K562 (cell line): Measurements from ENCODE around the gene TSGA10IP. TPM values are rescaled to one million over a fixed set of nuclear protein-coding genes. Genes with fewer than 3 reads are reported as not detected.

Experiments
- ATAC-seq: fragments of 200-7000 bp; cut with Tn5 transposase; 3 replicates; pipeline ENCODE4 v1.9.1; 2020; ENCODE audit warnings: moderate library complexity
- BruUV-seq: library from RNA; stranded (reverse); fragments of 400-500 nt; replicated peaks from 2 replicates; lab custom pipeline; 2021; lab: Mats Ljungman, UMichigan
- CTCF ChIA-PET: fragments of 300-600 bp; formaldehyde crosslinking; extraction: SDS; loops from one replicate; lab custom pipeline; 2021; ENCODE audit warnings: low intra/inter-chr PET ratio; lab: Yijun Ruan, JAX
- POLR2A ChIA-PET: fragments of 300-600, 350-650 bp; sonication (Branson Sonifier 250); formaldehyde crosslinking; extraction: SDS; loops from one replicate; lab custom pipeline; 2021; ENCODE audit warnings: antibody characterized with exemption, inconsistent platforms; lab: Yijun Ruan, JAX
- DNase-seq, 4 experiments: peaks; one replicate each; pipeline versions ENCODE4 v3.0.0 to v3.0.0-alpha.2; 2011 to 2018; ENCODE audit warnings: low spot score in 3 of 4, mixed read lengths in 3 of 4; ENCODE audit errors: extremely low read depth in 1 of 4
- FAIRE-seq: peaks from 2 replicates; lab custom pipeline; 2011; peaks lifted over from hg19 to GRCh38; lab: Jason Lieb, UNC
- H2AFZ ChIP-seq: 2 replicates; pipeline ENCODE4 v1.6.0; 2011; ENCODE audit warnings: low read depth, low read length, control low read depth, inconsistent platforms
- H3K27ac ChIP-seq: fragments of 200-600 bp; 3 replicates; pipeline ENCODE4 v1.8.0; 2011; ENCODE audit warnings: low read depth, mild to moderate bottlenecking, control low read depth, inconsistent platforms, low read length, moderate library complexity, mixed read lengths; ENCODE audit errors: extremely low read depth
- H3K27me3 ChIP-seq, 2 experiments: fragments of 300-600 bp in 1 of 2; 2 replicates in 1 of 2; 3 replicates in 1 of 2; pipeline versions ENCODE4 v1.6.0 to v1.8.0; 2011; ENCODE audit warnings: inconsistent platforms in 2 of 2, low read length in 2 of 2, mild to moderate bottlenecking in 1 of 2, mixed read lengths in 1 of 2, moderate library complexity in 1 of 2; ENCODE audit not compliant: control insufficient read depth in 2 of 2, insufficient read depth in 2 of 2
- H3K36me3 ChIP-seq: fragments of 300-600 bp; 3 replicates; pipeline ENCODE4 v1.8.0; 2011; ENCODE audit warnings: mild to moderate bottlenecking, low read length, inconsistent platforms; ENCODE audit not compliant: control insufficient read depth, insufficient read depth
- H3K4me1 ChIP-seq, 2 experiments: fragments of 200-600 bp in 1 of 2; replicated peaks in 1 of 2; 2 replicates in 1 of 2; 3 replicates in 1 of 2; pipeline versions ENCODE4 v1.5.1 to v1.8.0; 2011; ENCODE audit warnings: inconsistent platforms in 2 of 2, low read length in 2 of 2, mild to moderate bottlenecking in 1 of 2, mixed read lengths in 1 of 2, moderate library complexity in 1 of 2; ENCODE audit not compliant: control insufficient read depth in 2 of 2, insufficient read depth in 2 of 2
- H3K4me2 ChIP-seq: 2 replicates; pipeline ENCODE4 v1.6.1; 2011; ENCODE audit warnings: low read length, control low read depth, inconsistent platforms, mixed read lengths; ENCODE audit not compliant: insufficient read depth
- H3K4me3 ChIP-seq: fragments of 200-600 bp; sonication (generic), shearing (Covaris generic); 2 replicates; pipeline ENCODE4 v1.5.1; 2016; ENCODE audit warnings: control low read depth, inconsistent platforms
- H3K79me2 ChIP-seq: fragments of 200-600 bp; 3 replicates; pipeline ENCODE4 v1.8.0; 2011; ENCODE audit warnings: low read length, inconsistent platforms; ENCODE audit not compliant: control insufficient read depth, insufficient read depth
- H3K9ac ChIP-seq, 2 experiments: 2 replicates each; pipeline versions ENCODE4 v1.6.0 to v1.6.1; 2011; ENCODE audit warnings: low read depth in 2 of 2, low read length in 2 of 2, control low read depth in 1 of 2, inconsistent platforms in 1 of 2, mild to moderate bottlenecking in 1 of 2, mixed read lengths in 1 of 2; ENCODE audit not compliant: insufficient read depth in 1 of 2
- H3K9me1 ChIP-seq: one replicate; pipeline ENCODE4 v1.6.0; 2011; ENCODE audit warnings: inconsistent platforms, mild to moderate bottlenecking, low read length, moderate library complexity; ENCODE audit not compliant: control insufficient read depth, insufficient read depth
- H3K9me3 ChIP-seq: replicated peaks from 2 replicates; pipeline ENCODE4 v1.5.1; 2011; ENCODE audit warnings: low read depth, low read length, inconsistent platforms; ENCODE audit not compliant: control insufficient read depth, insufficient read depth
- H4K20me1 ChIP-seq: replicated peaks from 2 replicates; pipeline ENCODE4 v1.6.1; 2011; ENCODE audit warnings: low read length, inconsistent platforms, mixed read lengths; ENCODE audit not compliant: control insufficient read depth, insufficient read depth
- EP300 ChIP-seq: IDR thresholded peaks from 2 replicates; pipeline ENCODE4 v1.6.1; 2012; ENCODE audit warnings: low read length, improper control_type of control experiment
- GABPB1 ChIP-seq: sonication (generic); formaldehyde crosslinking; IDR thresholded peaks from 2 replicates; pipeline ENCODE4 v1.8.0; 2022; ENCODE audit warnings: mild to moderate bottlenecking, missing genetic modification reagents
- GATAD2B ChIP-seq: fragments of 450-650 bp; IDR thresholded peaks from 2 replicates; pipeline ENCODE4 v1.6.1; 2017; ENCODE audit warnings: mild to moderate bottlenecking, borderline replicate concordance
- KLF16 ChIP-seq: IDR thresholded peaks from 2 replicates; pipeline ENCODE4 v1.6.1; 2016; ENCODE audit warnings: antibody characterized with exemption
- MEF2A ChIP-seq: IDR thresholded peaks from 2 replicates; pipeline ENCODE4 v1.6.1; 2011; ENCODE audit warnings: low read depth, mild to moderate bottlenecking, low read length, moderate library complexity; ENCODE audit not compliant: control insufficient read depth
- NBN ChIP-seq: fragments of 450-650 bp; IDR thresholded peaks from 2 replicates; pipeline ENCODE4 v1.6.1; 2016; ENCODE audit warnings: low read depth, mild to moderate bottlenecking
- RBFOX2 ChIP-seq: fragments of 200-400 bp; formaldehyde crosslinking; IDR thresholded peaks from 2 replicates; pipeline ENCODE4 v1.6.1; 2017; ENCODE audit warnings: low read depth, mild to moderate bottlenecking, low read length, moderate library complexity
- RCOR1 ChIP-seq, 2 experiments: IDR thresholded peaks; 2 replicates each; pipeline ENCODE4 v1.6.1; 2012; ENCODE audit warnings: low read depth in 2 of 2, low read length in 2 of 2, borderline replicate concordance in 1 of 2, improper control_type of control experiment in 1 of 2
- RFX7 ChIP-seq: fragments of 250-450 bp; sonication (Bioruptor Pico); IDR thresholded peaks from 2 replicates; pipeline ENCODE4 v1.5.1; 2021; ENCODE audit warnings: mild to moderate bottlenecking
- STAG1 ChIP-seq: sonication (generic); formaldehyde crosslinking; IDR thresholded peaks from 2 replicates; pipeline ENCODE4 v1.5.0; 2020; ENCODE audit warnings: missing genetic modification reagents, borderline replicate concordance
- ZNF764 ChIP-seq: fragments of 250-450 bp; sonication (Bioruptor Pico); IDR thresholded peaks from 2 replicates; pipeline ENCODE4 v1.4.0; 2020; ENCODE audit warnings: low read depth, mild to moderate bottlenecking, moderate library complexity
- WGBS: fragments of 100-300 bp; shearing (Covaris generic); methylation state at CpG from one replicate; pipeline ENCODE4 v1.1.6; 2016; ENCODE audit warnings: low coverage, mixed read lengths; ENCODE audit not compliant: insufficient coverage; ENCODE audit errors: missing lambda C conversion rate; 5-methylcytosine and 5-hydroxymethylcytosine counted together
- in situ Hi-C: fragments of 300-500 bp; cut with MboI; formaldehyde crosslinking; loops from 4 replicates; pipeline ENCODE4 v1.15.0; 2018; ENCODE audit warnings: inconsistent platforms, mixed read lengths
- intact Hi-C: fragments of 100-400 bp; cut with micrococcal nuclease; formaldehyde crosslinking; loops from 2 replicates; pipeline ENCODE4 v1.14.2; 2022
- polyA plus RNA-seq, 8 experiments: library from polyadenylated mRNA; depleted of rRNA in 4 of 8; stranded (reverse) in 5 of 8; unstranded in 3 of 8; fragments of >200 nt; fragmentation: Nextera tagmentation in 2 of 8; fragmentation: Illumina TruSeq in 1 of 8; extraction: Ambion mirVana in 2 of 8; extraction: Trizol in 1 of 8; gene quantifications; 2 replicates each; pipeline versions ENCODE4 v1.2.1 to v1.2.3, GENCODE V29; 2011 to 2014; ENCODE audit warnings: inconsistent platforms in 1 of 8, missing spikeins in 1 of 8
- total RNA-seq, 7 experiments: library from RNA; depleted of rRNA in 6 of 7; stranded (reverse); fragments of >200 nt in 6 of 7; fragmentation: Illumina TruSeq in 2 of 7; extraction: Trizol in 2 of 7; gene quantifications; 2 replicates each; pipeline versions ENCODE4 v1.2.1 to v1.2.3, GENCODE V29; 2011 to 2021; ENCODE audit warnings: low replicate concordance in 1 of 7
- TF ChIP-seq, protein P1 (sequence below): sonication (generic); formaldehyde crosslinking; IDR thresholded peaks from 2 replicates; pipeline ENCODE4 v1.8.1; 2023; ENCODE audit warnings: mild to moderate bottlenecking, missing genetic modification reagents
- TF ChIP-seq, protein P2 (sequence below): sonication (generic); formaldehyde crosslinking; IDR thresholded peaks from 2 replicates; pipeline ENCODE4 v1.8.0; 2023; ENCODE audit warnings: mild to moderate bottlenecking, missing genetic modification reagents

Gene TSGA10IP
- total and polyA plus RNA-seq, 9 of the 15 experiments (the other 6 are each of a cell fraction or from before 2014, with no cell fraction given), result not detected

DNA sequence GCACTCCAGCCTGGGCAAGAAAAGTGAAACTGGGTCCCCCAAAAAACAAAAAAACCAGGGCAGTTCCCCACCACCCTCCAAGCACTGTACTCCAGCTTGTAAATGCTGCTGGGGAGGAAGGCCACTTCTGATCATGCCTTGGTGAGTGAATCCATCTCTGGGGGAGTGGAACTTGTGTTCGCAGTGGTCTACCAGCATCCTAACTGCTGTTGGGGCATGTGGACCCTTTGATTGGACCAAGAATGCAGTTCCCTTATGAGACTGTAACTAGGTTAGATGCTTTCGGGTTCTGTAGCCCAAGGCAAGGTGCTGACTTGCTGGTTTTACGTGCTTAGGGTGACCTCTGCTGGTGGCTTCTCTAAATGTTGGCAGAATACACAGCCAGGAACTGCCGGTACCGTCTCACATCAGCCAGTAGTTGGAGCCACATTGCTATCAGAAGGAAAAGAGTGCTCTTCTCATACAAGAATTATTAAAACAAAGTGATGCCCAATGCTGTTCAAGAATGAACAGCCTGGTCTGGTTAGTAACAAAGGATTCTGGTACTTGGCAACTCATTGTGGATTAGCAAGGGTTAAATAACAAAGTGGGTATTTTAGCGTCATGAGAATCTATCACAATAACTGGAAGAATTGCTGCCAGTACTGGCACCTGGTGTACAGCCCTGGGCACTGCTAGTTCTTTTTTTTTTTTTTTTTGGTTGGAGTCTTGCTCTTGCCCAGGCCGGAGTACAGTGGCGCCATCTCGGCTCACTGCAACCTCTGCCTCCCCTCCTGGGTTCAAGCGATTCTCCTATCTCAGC, 43.7 kb downstream of the TSGA10IP start:
- intact Hi-C loops (loop anchor here (1.0 to 10.0 kb wide), 6 partner anchors 33 to 278 kb away; partner anchors contain the start of genes AP5B1, CCDC85B and OVOL1), in situ Hi-C loops (loop anchor here (5.0 kb wide), 1 partner anchor 107 kb away; no protein-coding TSS in a partner anchor)
- Histone ChIP-seq H3K9ac (no peak overlapping the region), H3K79me2 (no peaks in the 10 kb centered on the region), H3K9me3 (no peaks in the 10 kb centered on the region), H3K4me3 (no peak overlapping the region), H2AFZ (no peak overlapping the region), H3K27me3 (no peaks in the 10 kb centered on the region), H3K4me2 (no peak overlapping the region), H3K27ac (no peak overlapping the region), H4K20me1 (no peaks in the 10 kb centered on the region), H3K4me1 (0 out of 5 replicates have a peak, but pooled peaks cover 0 to 3% of the 10 kb centered on the region in 2 experiments), H3K9me1 (no peaks in the 10 kb centered on the region), H3K36me3 (peaks cover 5% of the 10 kb centered on the region; the same call in 2 of the 3 replicates)
- ChIA-PET CTCF (interaction anchor here (0.6 to 2.6 kb wide), 23 partner anchors 31 to 713 kb away, joined by 3 to 40 read pairs (median 5); partner anchors contain the start of genes FIBP and KAT5), POLR2A (interaction anchor here (0.6 to 1.4 kb wide), 10 partner anchors 73 to 286 kb away, joined by 3 to 12 read pairs (median 4); partner anchors contain the start of genes CCDC85B, FIBP and FOSL1)
- ATAC-seq (peak; percentile 100), FAIRE-seq (peak; percentile 100), DNase-seq (peak; percentile 75 to 96 (median 82))
- WGBS, result 41% methylated on average over 8 of the region's 10 CpGs
- no TSS peak for BruUV-seq
- TF ChIP-seq KLF16 (peak; percentile 80), MEF2A (no peak), RBFOX2 (no peak), GABPB1 (peak; percentile 55; the same call in 1 of the 2 replicates), STAG1 (CRISPR knock-in tag) (peak; percentile 99), RFX7 (CRISPR knock-in tag) (no peak), NBN (0 out of 2 replicates have a peak, but pooled peaks have one; percentile 45), RCOR1 (IDR thresholded peaks at IDR 0.05; ENCODE audit: borderline replicate concordance in 1 of 2, low read depth in 2 of 2, low read length in 2 of 2) (peak in 1 of 2 experiments; percentile 79; a peak in 1 of 4 replicates), GATAD2B (0 out of 2 replicates have a peak, but pooled peaks have one; percentile 38), ZNF764 (CRISPR knock-in tag) (no peak), EP300 (peak; percentile 29; the same call in 1 of the 2 replicates)
- TF ChIP-seq, protein P1, sequence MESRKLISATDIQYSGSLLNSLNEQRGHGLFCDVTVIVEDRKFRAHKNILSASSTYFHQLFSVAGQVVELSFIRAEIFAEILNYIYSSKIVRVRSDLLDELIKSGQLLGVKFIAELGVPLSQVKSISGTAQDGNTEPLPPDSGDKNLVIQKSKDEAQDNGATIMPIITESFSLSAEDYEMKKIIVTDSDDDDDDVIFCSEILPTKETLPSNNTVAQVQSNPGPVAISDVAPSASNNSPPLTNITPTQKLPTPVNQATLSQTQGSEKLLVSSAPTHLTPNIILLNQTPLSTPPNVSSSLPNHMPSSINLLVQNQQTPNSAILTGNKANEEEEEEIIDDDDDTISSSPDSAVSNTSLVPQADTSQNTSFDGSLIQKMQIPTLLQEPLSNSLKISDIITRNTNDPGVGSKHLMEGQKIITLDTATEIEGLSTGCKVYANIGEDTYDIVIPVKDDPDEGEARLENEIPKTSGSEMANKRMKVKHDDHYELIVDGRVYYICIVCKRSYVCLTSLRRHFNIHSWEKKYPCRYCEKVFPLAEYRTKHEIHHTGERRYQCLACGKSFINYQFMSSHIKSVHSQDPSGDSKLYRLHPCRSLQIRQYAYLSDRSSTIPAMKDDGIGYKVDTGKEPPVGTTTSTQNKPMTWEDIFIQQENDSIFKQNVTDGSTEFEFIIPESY, result peak; percentile 93
- TF ChIP-seq, protein P2, sequence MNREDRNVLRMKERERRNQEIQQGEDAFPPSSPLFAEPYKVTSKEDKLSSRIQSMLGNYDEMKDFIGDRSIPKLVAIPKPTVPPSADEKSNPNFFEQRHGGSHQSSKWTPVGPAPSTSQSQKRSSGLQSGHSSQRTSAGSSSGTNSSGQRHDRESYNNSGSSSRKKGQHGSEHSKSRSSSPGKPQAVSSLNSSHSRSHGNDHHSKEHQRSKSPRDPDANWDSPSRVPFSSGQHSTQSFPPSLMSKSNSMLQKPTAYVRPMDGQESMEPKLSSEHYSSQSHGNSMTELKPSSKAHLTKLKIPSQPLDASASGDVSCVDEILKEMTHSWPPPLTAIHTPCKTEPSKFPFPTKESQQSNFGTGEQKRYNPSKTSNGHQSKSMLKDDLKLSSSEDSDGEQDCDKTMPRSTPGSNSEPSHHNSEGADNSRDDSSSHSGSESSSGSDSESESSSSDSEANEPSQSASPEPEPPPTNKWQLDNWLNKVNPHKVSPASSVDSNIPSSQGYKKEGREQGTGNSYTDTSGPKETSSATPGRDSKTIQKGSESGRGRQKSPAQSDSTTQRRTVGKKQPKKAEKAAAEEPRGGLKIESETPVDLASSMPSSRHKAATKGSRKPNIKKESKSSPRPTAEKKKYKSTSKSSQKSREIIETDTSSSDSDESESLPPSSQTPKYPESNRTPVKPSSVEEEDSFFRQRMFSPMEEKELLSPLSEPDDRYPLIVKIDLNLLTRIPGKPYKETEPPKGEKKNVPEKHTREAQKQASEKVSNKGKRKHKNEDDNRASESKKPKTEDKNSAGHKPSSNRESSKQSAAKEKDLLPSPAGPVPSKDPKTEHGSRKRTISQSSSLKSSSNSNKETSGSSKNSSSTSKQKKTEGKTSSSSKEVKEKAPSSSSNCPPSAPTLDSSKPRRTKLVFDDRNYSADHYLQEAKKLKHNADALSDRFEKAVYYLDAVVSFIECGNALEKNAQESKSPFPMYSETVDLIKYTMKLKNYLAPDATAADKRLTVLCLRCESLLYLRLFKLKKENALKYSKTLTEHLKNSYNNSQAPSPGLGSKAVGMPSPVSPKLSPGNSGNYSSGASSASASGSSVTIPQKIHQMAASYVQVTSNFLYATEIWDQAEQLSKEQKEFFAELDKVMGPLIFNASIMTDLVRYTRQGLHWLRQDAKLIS (CRISPR knock-in tag), result 0 out of 2 replicates have a peak, but pooled peaks have one; percentile 41
